ENCODE results near the gene RALGPS2.

The RALGPS2 gene

GRCh38 chr1:178724728-178725465 is at the start of gene RALGPS2 (continued):
- TF ChIP-seq, protein P1, sequence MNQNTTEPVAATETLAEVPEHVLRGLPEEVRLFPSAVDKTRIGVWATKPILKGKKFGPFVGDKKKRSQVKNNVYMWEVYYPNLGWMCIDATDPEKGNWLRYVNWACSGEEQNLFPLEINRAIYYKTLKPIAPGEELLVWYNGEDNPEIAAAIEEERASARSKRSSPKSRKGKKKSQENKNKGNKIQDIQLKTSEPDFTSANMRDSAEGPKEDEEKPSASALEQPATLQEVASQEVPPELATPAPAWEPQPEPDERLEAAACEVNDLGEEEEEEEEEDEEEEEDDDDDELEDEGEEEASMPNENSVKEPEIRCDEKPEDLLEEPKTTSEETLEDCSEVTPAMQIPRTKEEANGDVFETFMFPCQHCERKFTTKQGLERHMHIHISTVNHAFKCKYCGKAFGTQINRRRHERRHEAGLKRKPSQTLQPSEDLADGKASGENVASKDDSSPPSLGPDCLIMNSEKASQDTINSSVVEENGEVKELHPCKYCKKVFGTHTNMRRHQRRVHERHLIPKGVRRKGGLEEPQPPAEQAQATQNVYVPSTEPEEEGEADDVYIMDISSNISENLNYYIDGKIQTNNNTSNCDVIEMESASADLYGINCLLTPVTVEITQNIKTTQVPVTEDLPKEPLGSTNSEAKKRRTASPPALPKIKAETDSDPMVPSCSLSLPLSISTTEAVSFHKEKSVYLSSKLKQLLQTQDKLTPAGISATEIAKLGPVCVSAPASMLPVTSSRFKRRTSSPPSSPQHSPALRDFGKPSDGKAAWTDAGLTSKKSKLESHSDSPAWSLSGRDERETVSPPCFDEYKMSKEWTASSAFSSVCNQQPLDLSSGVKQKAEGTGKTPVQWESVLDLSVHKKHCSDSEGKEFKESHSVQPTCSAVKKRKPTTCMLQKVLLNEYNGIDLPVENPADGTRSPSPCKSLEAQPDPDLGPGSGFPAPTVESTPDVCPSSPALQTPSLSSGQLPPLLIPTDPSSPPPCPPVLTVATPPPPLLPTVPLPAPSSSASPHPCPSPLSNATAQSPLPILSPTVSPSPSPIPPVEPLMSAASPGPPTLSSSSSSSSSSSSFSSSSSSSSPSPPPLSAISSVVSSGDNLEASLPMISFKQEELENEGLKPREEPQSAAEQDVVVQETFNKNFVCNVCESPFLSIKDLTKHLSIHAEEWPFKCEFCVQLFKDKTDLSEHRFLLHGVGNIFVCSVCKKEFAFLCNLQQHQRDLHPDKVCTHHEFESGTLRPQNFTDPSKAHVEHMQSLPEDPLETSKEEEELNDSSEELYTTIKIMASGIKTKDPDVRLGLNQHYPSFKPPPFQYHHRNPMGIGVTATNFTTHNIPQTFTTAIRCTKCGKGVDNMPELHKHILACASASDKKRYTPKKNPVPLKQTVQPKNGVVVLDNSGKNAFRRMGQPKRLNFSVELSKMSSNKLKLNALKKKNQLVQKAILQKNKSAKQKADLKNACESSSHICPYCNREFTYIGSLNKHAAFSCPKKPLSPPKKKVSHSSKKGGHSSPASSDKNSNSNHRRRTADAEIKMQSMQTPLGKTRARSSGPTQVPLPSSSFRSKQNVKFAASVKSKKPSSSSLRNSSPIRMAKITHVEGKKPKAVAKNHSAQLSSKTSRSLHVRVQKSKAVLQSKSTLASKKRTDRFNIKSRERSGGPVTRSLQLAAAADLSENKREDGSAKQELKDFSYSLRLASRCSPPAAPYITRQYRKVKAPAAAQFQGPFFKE (tag by site-specific recombination; IDR thresholded peaks at IDR 0.05; ENCODE audit: borderline replicate concordance), result no peak
- TF ChIP-seq ZSCAN30 (tag by site-specific recombination; IDR thresholded peaks at IDR 0.05), result peak; percentile 76
- no peak for TF ChIP-seq ZNF610 (tag by site-specific recombination; IDR thresholded peaks at IDR 0.05; ENCODE audit: borderline replicate concordance)
- TF ChIP-seq SETDB1 (IDR thresholded peaks at IDR 0.05; ENCODE audit: insufficient read length, low read length), result no peak
- TF ChIP-seq ZBTB1 (tag by site-specific recombination; IDR thresholded peaks at IDR 0.05), result no peak
- TF ChIP-seq ZNF114 (tag by site-specific recombination; IDR thresholded peaks at IDR 0.05), result no peak
- no peak for TF ChIP-seq PRDM4 (tag by site-specific recombination; IDR thresholded peaks at IDR 0.05)
- TF ChIP-seq ZBTB48 (tag by site-specific recombination; IDR thresholded peaks at IDR 0.05), result no peak
- TF ChIP-seq, protein P2, sequence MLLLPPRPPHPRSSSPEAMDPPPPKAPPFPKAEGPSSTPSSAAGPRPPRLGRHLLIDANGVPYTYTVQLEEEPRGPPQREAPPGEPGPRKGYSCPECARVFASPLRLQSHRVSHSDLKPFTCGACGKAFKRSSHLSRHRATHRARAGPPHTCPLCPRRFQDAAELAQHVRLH (tag by site-specific recombination; IDR thresholded peaks at IDR 0.05), result no peak
- TF ChIP-seq, protein P3, sequence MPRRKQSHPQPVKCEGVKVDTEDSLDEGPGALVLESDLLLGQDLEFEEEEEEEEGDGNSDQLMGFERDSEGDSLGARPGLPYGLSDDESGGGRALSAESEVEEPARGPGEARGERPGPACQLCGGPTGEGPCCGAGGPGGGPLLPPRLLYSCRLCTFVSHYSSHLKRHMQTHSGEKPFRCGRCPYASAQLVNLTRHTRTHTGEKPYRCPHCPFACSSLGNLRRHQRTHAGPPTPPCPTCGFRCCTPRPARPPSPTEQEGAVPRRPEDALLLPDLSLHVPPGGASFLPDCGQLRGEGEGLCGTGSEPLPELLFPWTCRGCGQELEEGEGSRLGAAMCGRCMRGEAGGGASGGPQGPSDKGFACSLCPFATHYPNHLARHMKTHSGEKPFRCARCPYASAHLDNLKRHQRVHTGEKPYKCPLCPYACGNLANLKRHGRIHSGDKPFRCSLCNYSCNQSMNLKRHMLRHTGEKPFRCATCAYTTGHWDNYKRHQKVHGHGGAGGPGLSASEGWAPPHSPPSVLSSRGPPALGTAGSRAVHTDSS (tag by site-specific recombination; IDR thresholded peaks at IDR 0.05), result no peak
- no peak for TF ChIP-seq ZNF239 (tag by site-specific recombination; IDR thresholded peaks at IDR 0.05)
- no peak for TF ChIP-seq ZNF221 (tag by site-specific recombination; IDR thresholded peaks at IDR 0.05; ENCODE audit: borderline replicate concordance)
- no peak for TF ChIP-seq HIC1 (tag by site-specific recombination; IDR thresholded peaks at IDR 0.05)
- peak; percentile 63; the same call in 1 of the 2 replicates for TF ChIP-seq ZNF560 (tag by site-specific recombination; IDR thresholded peaks at IDR 0.05; ENCODE audit: borderline replicate concordance)
- TF ChIP-seq ZNF292 (tag by site-specific recombination; IDR thresholded peaks at IDR 0.05; ENCODE audit: borderline replicate concordance, low read depth), result no peak
- TF ChIP-seq, protein P4, sequence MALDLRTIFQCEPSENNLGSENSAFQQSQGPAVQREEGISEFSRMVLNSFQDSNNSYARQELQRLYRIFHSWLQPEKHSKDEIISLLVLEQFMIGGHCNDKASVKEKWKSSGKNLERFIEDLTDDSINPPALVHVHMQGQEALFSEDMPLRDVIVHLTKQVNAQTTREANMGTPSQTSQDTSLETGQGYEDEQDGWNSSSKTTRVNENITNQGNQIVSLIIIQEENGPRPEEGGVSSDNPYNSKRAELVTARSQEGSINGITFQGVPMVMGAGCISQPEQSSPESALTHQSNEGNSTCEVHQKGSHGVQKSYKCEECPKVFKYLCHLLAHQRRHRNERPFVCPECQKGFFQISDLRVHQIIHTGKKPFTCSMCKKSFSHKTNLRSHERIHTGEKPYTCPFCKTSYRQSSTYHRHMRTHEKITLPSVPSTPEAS (tag by site-specific recombination; IDR thresholded peaks at IDR 0.05), result no peak
- TF ChIP-seq ZNF223 (tag by site-specific recombination; IDR thresholded peaks at IDR 0.05), result no peak
- no peak for TF ChIP-seq OSR2 (tag by site-specific recombination; IDR thresholded peaks at IDR 0.05)
- TF ChIP-seq ELK4 (IDR thresholded peaks at IDR 0.05; ENCODE audit: borderline replicate concordance, low read depth, low read length), result no peak
- TF ChIP-seq ZFP37 (tag by site-specific recombination; IDR thresholded peaks at IDR 0.05), result 0 out of 2 replicates have a peak, but pooled peaks have one; percentile 57
- no peak for TF ChIP-seq ZNF792 (tag by site-specific recombination; IDR thresholded peaks at IDR 0.05)
- TF ChIP-seq ZNF341 (tag by site-specific recombination; IDR thresholded peaks at IDR 0.05; ENCODE audit: low read depth), result no peak
- TF ChIP-seq ZNF155 (tag by site-specific recombination; IDR thresholded peaks at IDR 0.05), result no peak
- TF ChIP-seq ZNF394 (tag by site-specific recombination; IDR thresholded peaks at IDR 0.05; ENCODE audit: borderline replicate concordance), result 0 out of 2 replicates have a peak, but pooled peaks have one; percentile 28

All from HEK293 (cell line).